ENCODE results near the gene AGRN.

AGRN gene

DNA sequence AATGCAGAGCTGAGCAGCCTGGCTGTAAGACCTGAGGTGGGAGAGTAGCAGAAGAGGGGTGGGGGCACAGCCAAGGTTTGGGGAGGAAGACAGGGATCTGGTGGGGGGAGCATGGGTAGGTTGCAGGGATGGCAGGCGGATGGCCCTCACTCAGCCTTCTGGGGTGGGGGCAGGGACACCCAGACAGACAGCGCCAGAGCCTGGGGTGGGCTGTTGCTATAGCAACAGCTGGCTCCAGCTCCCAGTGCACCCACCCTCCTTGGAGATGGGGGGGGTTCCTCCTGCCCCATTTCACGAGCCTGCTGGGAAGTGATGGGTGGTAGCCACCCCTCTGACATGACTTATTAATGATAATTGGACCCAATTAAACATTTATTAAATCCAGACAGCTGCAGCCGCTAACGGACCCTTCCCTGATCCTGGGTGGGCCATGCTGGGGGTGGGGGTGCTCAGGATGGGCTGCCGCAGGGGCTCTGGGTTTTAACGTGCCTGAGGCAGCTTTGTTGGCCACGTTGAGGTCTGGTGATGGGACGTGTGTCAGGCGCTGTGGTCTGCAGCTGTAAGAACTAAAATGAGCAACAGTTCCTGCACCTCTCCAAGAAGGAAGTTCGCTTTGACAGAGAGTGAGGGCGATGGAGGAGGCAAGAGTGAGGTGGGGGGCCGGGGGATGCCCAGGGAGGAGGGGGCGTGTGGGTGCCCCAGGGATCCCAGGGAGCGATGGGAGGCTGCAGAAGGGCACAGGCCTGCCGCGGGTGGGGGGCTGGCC is 19.4 kb downstream of the AGRN start:
- peaks cover 2 to 30% of the 10 kb centered on the region in 2 donors for H3K4me1 ChIP-seq (ENCODE audit: control insufficient read depth in 2 of 2, insufficient read depth in 1 of 2, low read depth in 1 of 2, low read length in 2 of 2)
- H3K9ac ChIP-seq (ENCODE audit: low read depth, low read length, poor library complexity) = peak overlapping the region; percentile 44
- H2BK12ac ChIP-seq (ENCODE audit: low read length) = no peak overlapping the region
- peaks cover 44 to 64% of the 10 kb centered on the region in 2 donors for H3K36me3 ChIP-seq (replicated peaks in 1 of 2; ENCODE audit: control insufficient read depth in 2 of 2, insufficient read depth in 2 of 2, low read length in 2 of 2)
- peaks cover 0 to 2% (median 0%) of the 10 kb centered on the region in 3 experiments for H3K27me3 ChIP-seq (ENCODE audit: control insufficient read depth in 3 of 3, insufficient read depth in 3 of 3, low read depth in 1 of 3, low read length in 3 of 3)
- WGBS, 2 donors (ENCODE audit: extremely low coverage in 2 of 2, insufficient read length in 2 of 2, insufficient replicate concordance in 1 of 2) = no CpG with 5 or more reads among the region's 17 CpGs
- peaks cover 49% of the 10 kb centered on the region for H3K79me1 ChIP-seq (ENCODE audit: low read depth, low read length)
- no peak overlapping the region for H2BK120ac ChIP-seq (ENCODE audit: low read depth, low read length)
- H2AK5ac ChIP-seq (ENCODE audit: low read depth, low read length) = no peak overlapping the region
- H2BK15ac ChIP-seq (ENCODE audit: low read length) = no peak overlapping the region
- DNase-seq (ENCODE audit: low spot score) = no peak
- H3K4me2 ChIP-seq (ENCODE audit: insufficient read depth, low read length, poor library complexity, severe bottlenecking) = no peak overlapping the region
- H3K9me3 ChIP-seq (replicated peaks in 1 of 2; ENCODE audit: control insufficient read depth in 2 of 2, insufficient read depth in 1 of 2, low read depth in 1 of 2, low read length in 2 of 2) = no peaks in the 10 kb centered on the region
- H3K23ac ChIP-seq (ENCODE audit: low read depth, low read length, poor library complexity) = no peak overlapping the region
- H4K8ac ChIP-seq (ENCODE audit: low read depth, low read length) = no peak overlapping the region
- H3K18ac ChIP-seq (ENCODE audit: low read length) = peak overlapping the region; percentile 97
- H3K4me3 ChIP-seq (ENCODE audit: low read length in 2 of 2) = no peak overlapping the region
- no peak overlapping the region for H4K91ac ChIP-seq (ENCODE audit: low read depth, low read length, poor library complexity)
- no peak overlapping the region for H2AFZ ChIP-seq (ENCODE audit: low read length)
- H3K27ac ChIP-seq (replicated peaks; ENCODE audit: low read length) = no peak overlapping the region
- H3K4ac ChIP-seq (ENCODE audit: low read length) = no peak overlapping the region
- no peak overlapping the region for H2BK5ac ChIP-seq (ENCODE audit: low read length)
- no peak overlapping the region for H3K14ac ChIP-seq (ENCODE audit: low read length)

GRCh38 chr1:1040004-1040991 is 20.4 kb downstream of the AGRN start:
- Histone ChIP-seq H2BK15ac (ENCODE audit: low read length) (peak overlapping the region; percentile 58), H3K23ac (ENCODE audit: low read depth, low read length, poor library complexity) (peak overlapping the region; percentile 96), H2BK12ac (ENCODE audit: low read length) (no peak overlapping the region), H3K4me2 (ENCODE audit: insufficient read depth, low read length, poor library complexity, severe bottlenecking) (peak overlapping the region; percentile 96), H4K91ac (ENCODE audit: low read depth, low read length, poor library complexity) (no peak overlapping the region), H3K79me1 (ENCODE audit: low read depth, low read length) (peaks cover 45% of the 10 kb centered on the region), H2BK5ac (ENCODE audit: low read length) (no peak overlapping the region), H2AFZ (ENCODE audit: low read length) (no peak overlapping the region), H3K27me3 (ENCODE audit: control insufficient read depth in 3 of 3, insufficient read depth in 3 of 3, low read depth in 1 of 3, low read length in 3 of 3) (no peaks in the 10 kb centered on the region), H2AK5ac (ENCODE audit: low read depth, low read length) (peak overlapping the region; percentile 90), H3K14ac (ENCODE audit: low read length) (peak overlapping the region; percentile 71), H3K4me3 (ENCODE audit: low read length in 2 of 2) (peak overlapping the region in 1 of 2 donors; percentile 73), H3K18ac (ENCODE audit: low read length) (peak overlapping the region; percentile 97), H3K36me3 (replicated peaks in 1 of 2; ENCODE audit: control insufficient read depth in 2 of 2, insufficient read depth in 2 of 2, low read length in 2 of 2) (peaks cover 50 to 67% of the 10 kb centered on the region in 2 donors), H3K9me3 (replicated peaks in 1 of 2; ENCODE audit: control insufficient read depth in 2 of 2, insufficient read depth in 1 of 2, low read depth in 1 of 2, low read length in 2 of 2) (no peaks in the 10 kb centered on the region), H3K4me1 (ENCODE audit: control insufficient read depth in 2 of 2, insufficient read depth in 1 of 2, low read depth in 1 of 2, low read length in 2 of 2) (peaks cover 2 to 25% of the 10 kb centered on the region in 2 donors), H3K27ac (replicated peaks; ENCODE audit: low read length) (no peak overlapping the region), H3K9ac (ENCODE audit: low read depth, low read length, poor library complexity) (peak overlapping the region; percentile 94), H2BK120ac (ENCODE audit: low read depth, low read length) (peak overlapping the region; percentile 94), H4K8ac (ENCODE audit: low read depth, low read length) (no peak overlapping the region), H3K4ac (ENCODE audit: low read length) (peak overlapping the region; percentile 93)
- DNase-seq (ENCODE audit: low spot score) = peak; percentile 84
- no CpG with 5 or more reads among the region's 99 CpGs for whole genome bisulfite sequencing, 2 donors (ENCODE audit: extremely low coverage in 2 of 2, insufficient read length in 2 of 2, insufficient replicate concordance in 1 of 2)

- Histone ChIP-seq H2BK120ac (ENCODE audit: low read depth, low read length) (no peak overlapping the region), H3K36me3 (replicated peaks in 1 of 2; ENCODE audit: control insufficient read depth in 2 of 2, insufficient read depth in 2 of 2, low read length in 2 of 2) (peaks cover 53 to 67% of the 10 kb centered on the region in 2 donors), H3K4ac (ENCODE audit: low read length) (no peak overlapping the region), H2AFZ (ENCODE audit: low read length) (no peak overlapping the region), H4K8ac (ENCODE audit: low read depth, low read length) (peak overlapping the region; percentile 17), H2BK15ac (ENCODE audit: low read length) (no peak overlapping the region), H2BK12ac (ENCODE audit: low read length) (no peak overlapping the region), H3K4me2 (ENCODE audit: insufficient read depth, low read length, poor library complexity, severe bottlenecking) (peak overlapping the region; percentile 57), H3K79me1 (ENCODE audit: low read depth, low read length) (peaks cover 39% of the 10 kb centered on the region), H3K9ac (ENCODE audit: low read depth, low read length, poor library complexity) (peak overlapping the region; percentile 77), H4K91ac (ENCODE audit: low read depth, low read length, poor library complexity) (no peak overlapping the region), H3K27ac (replicated peaks; ENCODE audit: low read length) (no peak overlapping the region), H3K23ac (ENCODE audit: low read depth, low read length, poor library complexity) (peak overlapping the region; percentile 93), H3K4me3 (ENCODE audit: low read length in 2 of 2) (peak overlapping the region in 1 of 2 donors; percentile 62), H3K4me1 (ENCODE audit: control insufficient read depth in 2 of 2, insufficient read depth in 1 of 2, low read depth in 1 of 2, low read length in 2 of 2) (peaks cover 2 to 25% of the 10 kb centered on the region in 2 donors), H2AK5ac (ENCODE audit: low read depth, low read length) (peak overlapping the region; percentile 70), H3K14ac (ENCODE audit: low read length) (peak overlapping the region; percentile 89), H3K27me3 (ENCODE audit: control insufficient read depth in 3 of 3, insufficient read depth in 3 of 3, low read depth in 1 of 3, low read length in 3 of 3) (no peaks in the 10 kb centered on the region), H3K18ac (ENCODE audit: low read length) (peak overlapping the region; percentile 64), H2BK5ac (ENCODE audit: low read length) (no peak overlapping the region), H3K9me3 (replicated peaks in 1 of 2; ENCODE audit: control insufficient read depth in 2 of 2, insufficient read depth in 1 of 2, low read depth in 1 of 2, low read length in 2 of 2) (no peaks in the 10 kb centered on the region)
- WGBS, 2 donors (ENCODE audit: extremely low coverage in 2 of 2, insufficient read length in 2 of 2, insufficient replicate concordance in 1 of 2) = no CpG with 5 or more reads among the region's 60 CpGs
- DNase-seq (ENCODE audit: low spot score) = no peak
These were observed 21.2 kb downstream of the AGRN start for GRCh38 chr1:1041092-1041523.

All from neuronal stem cell (in vitro differentiated cells).